SK-N-SH treated with all-trans-retinoic acid at 6 μM for 48 hours (cell line): ENCODE results near the gene MEF2C.

Experiments used
- ATAC-seq: fragments of 200-7000 bp; cut with Tn5 transposase; 3 replicates; pipeline ENCODE4 v1.9.1; 2020; ENCODE audit warnings: mild to moderate bottlenecking, moderate library complexity
- ARNTL ChIP-seq: fragments of 450-650 bp; formaldehyde crosslinking; IDR thresholded peaks from 2 replicates; pipeline ENCODE4 v1.5.0; 2020; ENCODE audit warnings: low read depth, mild to moderate bottlenecking, moderate library complexity, borderline replicate concordance
- BACH2 ChIP-seq: fragments of 250-450 bp; sonication (Bioruptor Pico); IDR thresholded peaks from 2 replicates; pipeline ENCODE4 v1.9.0; 2021; ENCODE audit warnings: mild to moderate bottlenecking, borderline replicate concordance
- CSDC2 ChIP-seq: fragments of 250-450 bp; sonication (Bioruptor Pico); IDR thresholded peaks from 2 replicates; pipeline ENCODE4 v1.5.0; 2020; ENCODE audit warnings: mild to moderate bottlenecking, moderate library complexity
- ESRRG ChIP-seq: fragments of 250-450 bp; sonication (Bioruptor Pico); IDR thresholded peaks from 2 replicates; pipeline ENCODE4 v1.6.1; 2021; ENCODE audit warnings: mild to moderate bottlenecking
- GLIS3 ChIP-seq: fragments of 250-450 bp; sonication (Bioruptor Pico); IDR thresholded peaks from 2 replicates; pipeline ENCODE4 v1.5.0; 2020; ENCODE audit warnings: mild to moderate bottlenecking, moderate library complexity
- ISL1 ChIP-seq: fragments of 250-450 bp; sonication (Bioruptor Pico); IDR thresholded peaks from 2 replicates; pipeline ENCODE4 v2.1.2; 2022; ENCODE audit warnings: mild to moderate bottlenecking, moderate library complexity
- OSR1 ChIP-seq: fragments of 250-450 bp; sonication (Bioruptor Pico); IDR thresholded peaks from 2 replicates; pipeline ENCODE4 v1.8.0; 2022; ENCODE audit warnings: moderate library complexity, mild to moderate bottlenecking, inconsistent platforms
- POU6F1 ChIP-seq: fragments of 250-450 bp; sonication (Bioruptor Pico); IDR thresholded peaks from 2 replicates; pipeline ENCODE4 v1.8.0; 2021; ENCODE audit warnings: low read depth, mild to moderate bottlenecking, moderate library complexity, borderline replicate concordance
- PPARA ChIP-seq: fragments of 250-450 bp; sonication (Bioruptor Pico); IDR thresholded peaks from 2 replicates; pipeline ENCODE4 v1.5.0; 2020; ENCODE audit warnings: mild to moderate bottlenecking, borderline replicate concordance
- RARB ChIP-seq: fragments of 250-450 bp; sonication (Bioruptor Pico); IDR thresholded peaks from 2 replicates; pipeline ENCODE4 v1.8.0; 2021; ENCODE audit warnings: mild to moderate bottlenecking, moderate library complexity
- SNAI2 ChIP-seq: fragments of 250-450 bp; sonication (Bioruptor Pico); IDR thresholded peaks from 2 replicates; pipeline ENCODE4 v1.5.0; 2020; ENCODE audit warnings: mild to moderate bottlenecking, moderate library complexity
- TOX ChIP-seq: fragments of 250-450 bp; sonication (Bioruptor Pico); IDR thresholded peaks from 2 replicates; pipeline ENCODE4 v1.8.0; 2021; ENCODE audit warnings: mild to moderate bottlenecking, moderate library complexity, borderline replicate concordance
- ZC3H10 ChIP-seq: fragments of 250-450 bp; sonication (Bioruptor Pico); IDR thresholded peaks from 2 replicates; pipeline ENCODE4 v1.5.1; 2021; ENCODE audit warnings: mild to moderate bottlenecking, moderate library complexity
- ZFP30 ChIP-seq: fragments of 450-650 bp; formaldehyde crosslinking; IDR thresholded peaks from 2 replicates; pipeline ENCODE4 v1.5.0; 2022; ENCODE audit warnings: mild to moderate bottlenecking, moderate library complexity
- ZNF565 ChIP-seq: fragments of 450-650 bp; formaldehyde crosslinking; conservative IDR thresholded peaks from 2 replicates; pipeline ENCODE4 v1.5.0; 2020; ENCODE audit warnings: low read depth, mild to moderate bottlenecking, moderate library complexity
- ZNF70 ChIP-seq: fragments of 450-650 bp; formaldehyde crosslinking; IDR thresholded peaks from 2 replicates; pipeline ENCODE4 v1.5.0; 2020; ENCODE audit warnings: mild to moderate bottlenecking, moderate library complexity
- ZNF8 ChIP-seq: fragments of 450-650 bp; formaldehyde crosslinking; IDR thresholded peaks from 2 replicates; pipeline ENCODE4 v1.5.0; 2020; ENCODE audit warnings: mild to moderate bottlenecking, moderate library complexity
- TF ChIP-seq, protein P1 (sequence below): fragments of 250-450 bp; sonication (Bioruptor Pico); IDR thresholded peaks from 2 replicates; pipeline ENCODE4 v1.5.1; 2021; ENCODE audit warnings: mild to moderate bottlenecking, moderate library complexity
- TF ChIP-seq, protein P2 (sequence below): fragments of 250-450 bp; sonication (Bioruptor Pico); IDR thresholded peaks from 2 replicates; pipeline ENCODE4 v1.8.0; 2020; ENCODE audit warnings: mild to moderate bottlenecking, moderate library complexity, borderline replicate concordance
- TF ChIP-seq, protein P3 (sequence below): fragments of 250-450 bp; sonication (Bioruptor Pico); IDR thresholded peaks from 2 replicates; pipeline ENCODE4 v1.5.1; 2020; ENCODE audit warnings: low read depth, mild to moderate bottlenecking, moderate library complexity
- TF ChIP-seq, protein P4 (sequence below): fragments of 250-450 bp; sonication (Bioruptor Pico); IDR thresholded peaks from 2 replicates; pipeline ENCODE4 v1.5.0; 2020; ENCODE audit warnings: mild to moderate bottlenecking, moderate library complexity

MEF2C gene

GRCh38 chr5:88672644-88673252 lies 210.2 kb downstream of the MEF2C start:
- TF ChIP-seq POU6F1 (CRISPR knock-in tag) (no peak), ZFP30 (CRISPR knock-in tag) (no peak), ZNF70 (CRISPR knock-in tag) (no peak), PPARA (no peak), CSDC2 (CRISPR knock-in tag) (no peak), ZNF8 (CRISPR knock-in tag) (no peak), RARB (CRISPR knock-in tag) (no peak), SNAI2 (no peak), OSR1 (CRISPR knock-in tag) (no peak)
- TF ChIP-seq, protein P1, sequence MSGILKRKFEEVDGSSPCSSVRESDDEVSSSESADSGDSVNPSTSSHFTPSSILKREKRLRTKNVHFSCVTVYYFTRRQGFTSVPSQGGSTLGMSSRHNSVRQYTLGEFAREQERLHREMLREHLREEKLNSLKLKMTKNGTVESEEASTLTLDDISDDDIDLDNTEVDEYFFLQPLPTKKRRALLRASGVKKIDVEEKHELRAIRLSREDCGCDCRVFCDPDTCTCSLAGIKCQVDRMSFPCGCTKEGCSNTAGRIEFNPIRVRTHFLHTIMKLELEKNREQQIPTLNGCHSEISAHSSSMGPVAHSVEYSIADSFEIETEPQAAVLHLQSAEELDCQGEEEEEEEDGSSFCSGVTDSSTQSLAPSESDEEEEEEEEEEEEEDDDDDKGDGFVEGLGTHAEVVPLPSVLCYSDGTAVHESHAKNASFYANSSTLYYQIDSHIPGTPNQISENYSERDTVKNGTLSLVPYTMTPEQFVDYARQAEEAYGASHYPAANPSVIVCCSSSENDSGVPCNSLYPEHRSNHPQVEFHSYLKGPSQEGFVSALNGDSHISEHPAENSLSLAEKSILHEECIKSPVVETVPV (CRISPR knock-in tag) = no peak
- TF ChIP-seq, all 23 proteins: peak for 0
- no peak for ATAC-seq

GRCh38 chr5:88671505-88672499 lies 211.2 kb downstream of the MEF2C start:
- no peak for ATAC-seq
- TF ChIP-seq ZFP30 (CRISPR knock-in tag) = no peak
- TF ChIP-seq CSDC2 (CRISPR knock-in tag) = no peak
- TF ChIP-seq ZNF565 = no peak
- no peak for TF ChIP-seq PPARA
- TF ChIP-seq ARNTL = no peak
- no peak for TF ChIP-seq GLIS3
- TF ChIP-seq BACH2 = no peak
- TF ChIP-seq ESRRG (CRISPR knock-in tag) = no peak
- TF ChIP-seq, protein P2, sequence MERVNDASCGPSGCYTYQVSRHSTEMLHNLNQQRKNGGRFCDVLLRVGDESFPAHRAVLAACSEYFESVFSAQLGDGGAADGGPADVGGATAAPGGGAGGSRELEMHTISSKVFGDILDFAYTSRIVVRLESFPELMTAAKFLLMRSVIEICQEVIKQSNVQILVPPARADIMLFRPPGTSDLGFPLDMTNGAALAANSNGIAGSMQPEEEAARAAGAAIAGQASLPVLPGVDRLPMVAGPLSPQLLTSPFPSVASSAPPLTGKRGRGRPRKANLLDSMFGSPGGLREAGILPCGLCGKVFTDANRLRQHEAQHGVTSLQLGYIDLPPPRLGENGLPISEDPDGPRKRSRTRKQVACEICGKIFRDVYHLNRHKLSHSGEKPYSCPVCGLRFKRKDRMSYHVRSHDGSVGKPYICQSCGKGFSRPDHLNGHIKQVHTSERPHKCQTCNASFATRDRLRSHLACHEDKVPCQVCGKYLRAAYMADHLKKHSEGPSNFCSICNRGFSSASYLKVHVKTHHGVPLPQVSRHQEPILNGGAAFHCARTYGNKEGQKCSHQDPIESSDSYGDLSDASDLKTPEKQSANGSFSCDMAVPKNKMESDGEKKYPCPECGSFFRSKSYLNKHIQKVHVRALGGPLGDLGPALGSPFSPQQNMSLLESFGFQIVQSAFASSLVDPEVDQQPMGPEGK (CRISPR knock-in tag) = no peak
- no peak for TF ChIP-seq ISL1 (CRISPR knock-in tag)
- TF ChIP-seq, protein P3, sequence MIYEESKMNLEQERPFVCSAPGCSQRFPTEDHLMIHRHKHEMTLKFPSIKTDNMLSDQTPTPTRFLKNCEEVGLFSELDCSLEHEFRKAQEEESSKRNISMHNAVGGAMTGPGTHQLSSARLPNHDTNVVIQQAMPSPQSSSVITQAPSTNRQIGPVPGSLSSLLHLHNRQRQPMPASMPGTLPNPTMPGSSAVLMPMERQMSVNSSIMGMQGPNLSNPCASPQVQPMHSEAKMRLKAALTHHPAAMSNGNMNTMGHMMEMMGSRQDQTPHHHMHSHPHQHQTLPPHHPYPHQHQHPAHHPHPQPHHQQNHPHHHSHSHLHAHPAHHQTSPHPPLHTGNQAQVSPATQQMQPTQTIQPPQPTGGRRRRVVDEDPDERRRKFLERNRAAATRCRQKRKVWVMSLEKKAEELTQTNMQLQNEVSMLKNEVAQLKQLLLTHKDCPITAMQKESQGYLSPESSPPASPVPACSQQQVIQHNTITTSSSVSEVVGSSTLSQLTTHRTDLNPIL (CRISPR knock-in tag) = no peak
- no peak for TF ChIP-seq OSR1 (CRISPR knock-in tag)
- TF ChIP-seq SNAI2 = no peak
- no peak for TF ChIP-seq ZC3H10 (CRISPR knock-in tag)
- TF ChIP-seq TOX (CRISPR knock-in tag) = no peak

DNA sequence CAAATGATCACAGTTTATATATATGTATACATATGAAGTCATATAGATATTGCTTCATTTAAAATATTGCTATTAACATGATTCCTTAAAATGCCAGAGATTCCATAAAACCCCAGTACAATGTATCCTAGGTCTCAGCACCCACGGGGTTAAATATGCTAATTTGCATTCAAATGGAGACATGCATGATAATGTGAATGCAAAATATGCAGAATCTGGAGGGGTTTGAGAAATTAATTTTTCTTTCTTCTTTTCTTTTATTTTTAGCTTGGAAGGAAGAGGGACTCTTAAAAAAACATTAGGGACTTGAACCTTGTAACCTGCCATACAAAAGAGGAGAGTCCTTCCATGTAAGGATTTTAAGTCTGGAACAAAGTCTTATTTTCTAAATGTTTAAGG lies 211.9 kb downstream of the MEF2C start:
- TF ChIP-seq ZFP30 (CRISPR knock-in tag) = no peak
- TF ChIP-seq PPARA = no peak
- TF ChIP-seq ZNF565 = no peak
- TF ChIP-seq, protein P4, sequence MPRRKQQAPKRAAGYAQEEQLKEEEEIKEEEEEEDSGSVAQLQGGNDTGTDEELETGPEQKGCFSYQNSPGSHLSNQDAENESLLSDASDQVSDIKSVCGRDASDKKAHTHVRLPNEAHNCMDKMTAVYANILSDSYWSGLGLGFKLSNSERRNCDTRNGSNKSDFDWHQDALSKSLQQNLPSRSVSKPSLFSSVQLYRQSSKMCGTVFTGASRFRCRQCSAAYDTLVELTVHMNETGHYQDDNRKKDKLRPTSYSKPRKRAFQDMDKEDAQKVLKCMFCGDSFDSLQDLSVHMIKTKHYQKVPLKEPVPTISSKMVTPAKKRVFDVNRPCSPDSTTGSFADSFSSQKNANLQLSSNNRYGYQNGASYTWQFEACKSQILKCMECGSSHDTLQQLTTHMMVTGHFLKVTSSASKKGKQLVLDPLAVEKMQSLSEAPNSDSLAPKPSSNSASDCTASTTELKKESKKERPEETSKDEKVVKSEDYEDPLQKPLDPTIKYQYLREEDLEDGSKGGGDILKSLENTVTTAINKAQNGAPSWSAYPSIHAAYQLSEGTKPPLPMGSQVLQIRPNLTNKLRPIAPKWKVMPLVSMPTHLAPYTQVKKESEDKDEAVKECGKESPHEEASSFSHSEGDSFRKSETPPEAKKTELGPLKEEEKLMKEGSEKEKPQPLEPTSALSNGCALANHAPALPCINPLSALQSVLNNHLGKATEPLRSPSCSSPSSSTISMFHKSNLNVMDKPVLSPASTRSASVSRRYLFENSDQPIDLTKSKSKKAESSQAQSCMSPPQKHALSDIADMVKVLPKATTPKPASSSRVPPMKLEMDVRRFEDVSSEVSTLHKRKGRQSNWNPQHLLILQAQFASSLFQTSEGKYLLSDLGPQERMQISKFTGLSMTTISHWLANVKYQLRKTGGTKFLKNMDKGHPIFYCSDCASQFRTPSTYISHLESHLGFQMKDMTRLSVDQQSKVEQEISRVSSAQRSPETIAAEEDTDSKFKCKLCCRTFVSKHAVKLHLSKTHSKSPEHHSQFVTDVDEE (CRISPR knock-in tag) = no peak
- no peak for TF ChIP-seq ZNF70 (CRISPR knock-in tag)
- TF ChIP-seq CSDC2 (CRISPR knock-in tag) = no peak
- TF ChIP-seq, protein P1 (CRISPR knock-in tag) = no peak
- TF ChIP-seq ESRRG (CRISPR knock-in tag) = no peak
- TF ChIP-seq, protein P3 (CRISPR knock-in tag) = no peak
- no peak for TF ChIP-seq OSR1 (CRISPR knock-in tag)
- TF ChIP-seq GLIS3 = no peak
- TF ChIP-seq ISL1 (CRISPR knock-in tag) = no peak
- no peak for TF ChIP-seq ZNF8 (CRISPR knock-in tag)
- TF ChIP-seq RARB (CRISPR knock-in tag) = no peak
- TF ChIP-seq BACH2 = no peak
- TF ChIP-seq, all 23 proteins: peak for 0
- ATAC-seq = no peak
